PC-3 (cell line): ENCODE measurements around the gene NMRK2. TPM values are rescaled to one million over a fixed set of nuclear protein-coding genes. Genes with fewer than 3 reads are reported as not detected.

ENCODE experiments used
- ATAC-seq: fragments of 200-7000 bp; cut with Tn5 transposase; 2 replicates; pipeline ENCODE4 v1.9.1; 2020; ENCODE audit warnings: mild to moderate bottlenecking, moderate library complexity
- Bru-seq: library from RNA; stranded (reverse); fragments of 400-500 nt; gene quantifications from one replicate; lab custom pipeline; 2021; lab: Mats Ljungman, UMichigan
- BruChase-seq, 2 experiments: library from RNA; stranded (reverse); fragments of 400-500 nt; gene quantifications; one replicate each; lab custom pipeline; 2021; lab: Mats Ljungman, UMichigan
- BruUV-seq: library from RNA; stranded (reverse); fragments of 400-500 nt; replicated peaks from 2 replicates; lab custom pipeline; 2021; lab: Mats Ljungman, UMichigan
- CTCF ChIA-PET: fragments of 300-600 bp; sonication (Branson Sonifier 250); formaldehyde crosslinking; loops from one replicate; lab custom pipeline; 2022; ENCODE audit warnings: antibody characterized with exemption; lab: Charles Lee
- POLR2A ChIA-PET: fragments of 300-600 bp; sonication (Branson Sonifier 250); formaldehyde crosslinking; loops from one replicate; lab custom pipeline; 2022; ENCODE audit warnings: antibody characterized with exemption; ENCODE audit not compliant: unreplicated experiment; lab: Charles Lee
- DNase-seq: peaks from one replicate; pipeline ENCODE4 v3.0.0-alpha.2; 2015
- H2AFZ ChIP-seq: fragments of 300-600 bp; sonication (generic); 2 replicates; pipeline ENCODE4 v1.6.0; 2016; ENCODE audit warnings: antibody characterized with exemption, low read length
- H3F3A ChIP-seq: fragments of 300-600 bp; sonication (generic); one replicate; pipeline ENCODE4 v1.6.0; 2017; ENCODE audit warnings: antibody characterized with exemption, low read length, control low read depth, mild to moderate bottlenecking; ENCODE audit not compliant: unreplicated experiment
- H3K27ac ChIP-seq: fragments of 300-600 bp; sonication (generic); 2 replicates; pipeline ENCODE4 v1.5.1; 2016; ENCODE audit warnings: mild to moderate bottlenecking, low read length
- H3K27me3 ChIP-seq: fragments of 300-600 bp; sonication (generic); 2 replicates; pipeline ENCODE4 v1.6.1; 2016; ENCODE audit warnings: low read length, mixed read lengths
- H3K36me3 ChIP-seq: fragments of 300-600 bp; sonication (generic); 2 replicates; pipeline ENCODE4 v1.6.1; 2016; ENCODE audit warnings: low read depth, mixed run types, low read length, mixed read lengths
- H3K4me1 ChIP-seq: fragments of 300-600 bp; sonication (generic); 2 replicates; pipeline ENCODE4 v1.5.1; 2016; ENCODE audit warnings: low read length; ENCODE audit not compliant: insufficient read depth
- H3K4me2 ChIP-seq: fragments of 300-600 bp; sonication (generic); 2 replicates; pipeline ENCODE4 v1.6.0; 2016; ENCODE audit warnings: low read length
- H3K4me3 ChIP-seq: fragments of 300-600 bp; sonication (generic); 2 replicates; pipeline ENCODE4 v1.5.1; 2016; ENCODE audit warnings: mild to moderate bottlenecking, low read length, mixed read lengths
- H3K79me2 ChIP-seq: fragments of 300-600 bp; sonication (generic); 2 replicates; pipeline ENCODE4 v1.6.1; 2017; ENCODE audit warnings: low read length, mixed read lengths
- H3K9ac ChIP-seq: fragments of 300-600 bp; sonication (generic); 2 replicates; pipeline ENCODE4 v1.6.0; 2016; ENCODE audit warnings: mild to moderate bottlenecking, low read length
- H3K9me2 ChIP-seq: fragments of 300-600 bp; sonication (generic); replicated peaks from 2 replicates; pipeline ENCODE4 v1.6.1; 2016; ENCODE audit warnings: mixed run types, low read length, mixed read lengths
- H3K9me3 ChIP-seq: fragments of 300-600 bp; sonication (generic); 2 replicates; pipeline ENCODE4 v1.6.1; 2016; ENCODE audit warnings: low read length, mixed read lengths
- H4K20me1 ChIP-seq: fragments of 300-600 bp; sonication (generic); 2 replicates; pipeline ENCODE4 v1.6.1; 2016; ENCODE audit warnings: low read length, mixed read lengths
- EZH2 ChIP-seq: fragments of 300-600 bp; sonication (generic); IDR thresholded peaks from one replicate; pipeline ENCODE4 v1.6.1; 2017; ENCODE audit warnings: antibody characterized with exemption, mild to moderate bottlenecking, low read length; ENCODE audit not compliant: unreplicated experiment
- EZH2phosphoT487 ChIP-seq: fragments of 300-600 bp; sonication (generic); IDR thresholded peaks from 2 replicates; pipeline ENCODE4 v1.6.1; 2018; ENCODE audit warnings: mild to moderate bottlenecking, antibody characterized with exemption, low read length, borderline replicate concordance
- intact Hi-C: fragments of 100-400 bp; cut with micrococcal nuclease; formaldehyde crosslinking; loops from 2 replicates; pipeline ENCODE4 v1.9.0; 2023
- long read RNA-seq: library from polyadenylated mRNA; unstranded; transcript quantifications from one replicate; pipeline ENCODE4 v2.0.0, GENCODE V29; 2021; ENCODE audit not compliant: unreplicated experiment
- total RNA-seq: library from RNA; depleted of rRNA; stranded (reverse); fragments of >200 nt; gene quantifications from 2 replicates; pipeline ENCODE4 v1.2.3, GENCODE V29; 2014; rRNA removed
- TF ChIP-seq, protein P1 (sequence below): fragments of 300-600 bp; sonication (generic); conservative IDR thresholded peaks from 2 replicates; pipeline ENCODE4 v1.5.1; 2017; ENCODE audit warnings: antibody characterized with exemption, low read depth, mild to moderate bottlenecking, low read length

The NMRK2 gene, protein sequence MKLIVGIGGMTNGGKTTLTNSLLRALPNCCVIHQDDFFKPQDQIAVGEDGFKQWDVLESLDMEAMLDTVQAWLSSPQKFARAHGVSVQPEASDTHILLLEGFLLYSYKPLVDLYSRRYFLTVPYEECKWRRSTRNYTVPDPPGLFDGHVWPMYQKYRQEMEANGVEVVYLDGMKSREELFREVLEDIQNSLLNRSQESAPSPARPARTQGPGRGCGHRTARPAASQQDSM
- total RNA-seq (not detected in 2 replicates), Bru-seq, nascent RNA (not detected), BruChase-seq, experiment 1, labeled RNA remaining after a 6-hour chase (not detected), BruChase-seq, experiment 2, labeled RNA remaining after a 2-hour chase (not detected)
- long read RNA-seq, partial matches to known transcripts, result 0 of 1 reads
- long read RNA-seq, other reads (novel, unspliced or antisense), result 1 of 1 reads

DNA sequence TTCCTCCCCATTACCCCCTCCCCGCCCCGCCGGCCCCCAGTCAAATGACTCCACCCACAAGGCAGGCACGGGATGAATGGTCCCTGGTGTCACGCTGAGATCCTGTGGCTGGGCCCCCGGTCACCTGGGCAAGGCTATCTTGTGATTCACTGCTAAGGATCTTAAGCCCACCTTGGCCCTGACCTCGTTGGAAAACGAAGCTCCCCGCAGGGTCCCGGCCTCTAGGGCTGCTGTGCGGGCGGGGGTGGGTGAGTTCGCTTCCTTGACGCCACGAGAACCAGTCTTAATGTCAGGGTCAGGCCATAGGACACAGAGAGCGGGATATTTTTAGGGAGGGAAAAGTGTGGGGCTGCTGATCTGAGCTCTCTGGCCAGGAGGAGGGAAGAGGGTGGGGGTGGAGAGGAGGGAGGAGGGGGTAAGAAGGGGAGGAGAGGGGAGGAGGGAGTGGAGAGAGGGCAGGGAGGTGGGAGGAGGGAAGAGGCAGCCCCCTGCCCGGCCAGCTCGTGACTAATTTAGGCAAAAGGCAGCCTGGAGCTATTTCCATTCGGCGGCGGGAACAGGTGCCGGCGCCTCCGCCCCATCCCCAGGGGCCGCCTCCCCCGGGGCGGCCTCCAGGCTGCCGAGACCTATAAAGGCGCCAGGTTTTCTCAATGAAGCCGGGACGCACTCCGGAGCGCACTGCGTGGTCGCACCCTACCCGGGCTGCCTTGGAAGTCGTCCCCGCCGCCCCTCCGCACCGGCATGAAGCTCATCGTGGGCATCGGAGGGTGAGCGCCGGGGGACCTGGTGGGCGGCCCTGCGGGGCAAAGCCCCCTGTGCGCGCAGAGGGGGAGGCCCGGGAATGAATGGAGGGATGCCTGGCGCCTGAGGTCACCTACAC lies at the start of gene NMRK2:
NMRK2 (plus strand) TSS at position 139 of the 880 bp plus-strand sequence; CDS start at position 742, 603 bp downstream.
- BruUV-seq, result no TSS peak
- H3K4me2 ChIP-seq, result no peak within 1 kb of the TSS
- no peak within 1 kb of the TSS for H2AFZ ChIP-seq
- H3K9me2 ChIP-seq, result no peaks in the 10 kb centered on the region
- intact Hi-C loops, result no loop called here
- ATAC-seq (no peak), DNase-seq (no peak)
- no peaks in the 10 kb centered on the region for H3K79me2 ChIP-seq
- TF ChIP-seq EZH2phosphoT487, result no peak
- TF ChIP-seq EZH2, result no peak
- TF ChIP-seq, protein P1, sequence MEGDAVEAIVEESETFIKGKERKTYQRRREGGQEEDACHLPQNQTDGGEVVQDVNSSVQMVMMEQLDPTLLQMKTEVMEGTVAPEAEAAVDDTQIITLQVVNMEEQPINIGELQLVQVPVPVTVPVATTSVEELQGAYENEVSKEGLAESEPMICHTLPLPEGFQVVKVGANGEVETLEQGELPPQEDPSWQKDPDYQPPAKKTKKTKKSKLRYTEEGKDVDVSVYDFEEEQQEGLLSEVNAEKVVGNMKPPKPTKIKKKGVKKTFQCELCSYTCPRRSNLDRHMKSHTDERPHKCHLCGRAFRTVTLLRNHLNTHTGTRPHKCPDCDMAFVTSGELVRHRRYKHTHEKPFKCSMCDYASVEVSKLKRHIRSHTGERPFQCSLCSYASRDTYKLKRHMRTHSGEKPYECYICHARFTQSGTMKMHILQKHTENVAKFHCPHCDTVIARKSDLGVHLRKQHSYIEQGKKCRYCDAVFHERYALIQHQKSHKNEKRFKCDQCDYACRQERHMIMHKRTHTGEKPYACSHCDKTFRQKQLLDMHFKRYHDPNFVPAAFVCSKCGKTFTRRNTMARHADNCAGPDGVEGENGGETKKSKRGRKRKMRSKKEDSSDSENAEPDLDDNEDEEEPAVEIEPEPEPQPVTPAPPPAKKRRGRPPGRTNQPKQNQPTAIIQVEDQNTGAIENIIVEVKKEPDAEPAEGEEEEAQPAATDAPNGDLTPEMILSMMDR, result no peak
- CTCF ChIA-PET, result no interaction called here
- H3K36me3 ChIP-seq, result no peaks in the 10 kb centered on the region
- H4K20me1 ChIP-seq, result no peaks in the 10 kb centered on the region
- POLR2A ChIA-PET, result no interaction called here
- H3K9ac ChIP-seq, result no peak within 1 kb of the TSS
- no peaks in the 10 kb centered on the region for H3K9me3 ChIP-seq
- H3F3A ChIP-seq, result no peaks in the 10 kb centered on the region
- no peak within 1 kb of the TSS for H3K4me3 ChIP-seq
- no peaks in the 10 kb centered on the region for H3K27me3 ChIP-seq
- no peaks in the 10 kb centered on the region for H3K4me1 ChIP-seq
- no peak within 1 kb of the TSS for H3K27ac ChIP-seq

DNA sequence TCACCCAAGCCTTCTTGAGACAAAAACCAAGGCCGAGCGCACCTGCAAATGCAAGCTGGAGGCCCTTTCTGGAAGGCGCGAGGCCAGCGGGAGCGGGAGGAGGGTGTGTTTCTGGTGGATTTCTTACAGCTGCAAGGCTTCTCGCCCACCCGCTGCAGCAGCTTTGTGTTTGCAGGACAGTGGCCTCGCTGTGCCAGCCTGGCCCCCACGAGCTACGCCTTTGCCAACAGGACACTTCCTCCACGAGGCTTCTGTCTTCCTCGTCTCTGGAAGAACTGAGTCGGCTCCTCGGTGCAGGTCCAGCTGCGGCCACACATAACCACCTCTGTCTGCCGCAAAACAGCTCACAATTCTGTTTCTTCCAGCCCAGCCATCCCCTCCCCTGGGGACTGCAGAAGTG lies 42.3 kb upstream of the NMRK2 start:
- Histone ChIP-seq H3K4me1 (no peaks in the 10 kb centered on the region), H3K4me3 (no peak overlapping the region), H3K79me2 (no peaks in the 10 kb centered on the region), H3K9me3 (no peaks in the 10 kb centered on the region), H2AFZ (no peak overlapping the region), H3K9me2 (no peaks in the 10 kb centered on the region), H4K20me1 (no peaks in the 10 kb centered on the region), H3K9ac (no peak overlapping the region), H3K4me2 (no peak overlapping the region), H3K36me3 (no peaks in the 10 kb centered on the region), H3K27ac (no peak overlapping the region), H3F3A (no peaks in the 10 kb centered on the region), H3K27me3 (no peaks in the 10 kb centered on the region)
- ATAC-seq (no peak), DNase-seq (no peak)
- TF ChIP-seq, protein P1, result no peak
- TF ChIP-seq EZH2phosphoT487 (no peak), EZH2 (no peak)
- POLR2A ChIA-PET, result no interaction called here
- no TSS peak for BruUV-seq
- CTCF ChIA-PET, result no interaction called here
- intact Hi-C loops, result no loop called here
